Measurements from ENCODE around the gene NTN4. TPM values are rescaled to one million over a fixed set of nuclear protein-coding genes. Genes with fewer than 3 reads are reported as not detected.
"Not testable (repeated sequence)": the region's sequence is repeated elsewhere in the genome, so short reads cannot be mapped to it uniquely, and the experiment has no call there.

NTN4 gene
- 4.0 and 4.4 TPM in 2 replicates for total RNA-seq (2014; rRNA removed; shearing (Covaris generic))

GRCh38 chr12:95790033-95790916 is at the start of gene NTN4:
NTN4 (minus strand) TSS chr12:95790764; CDS start chr12:95790309, 455 bp downstream.
- in situ Hi-C loops (cut with HindIII; ENCODE audit: low sequenced_read_pairs), result no loop called here
- DNase-seq (ENCODE audit: low spot score), result no peak

GRCh38 chr12:95838125-95838524 is 47.6 kb upstream of the NTN4 start:
- no peak for DNase-seq (ENCODE audit: low spot score)
- in situ Hi-C loops (cut with HindIII; ENCODE audit: low sequenced_read_pairs), result no loop called here

GRCh38 chr12:95837240-95838038 is 46.9 kb upstream of the NTN4 start:
- no peak for DNase-seq (ENCODE audit: low spot score)
- in situ Hi-C loops (cut with HindIII; ENCODE audit: low sequenced_read_pairs), result no loop called here

- in situ Hi-C loops (cut with HindIII; ENCODE audit: low sequenced_read_pairs), result no loop called here
- no peak for DNase-seq (ENCODE audit: low spot score)
Measured at GRCh38 chr12:95836630-95837239, 46.2 kb upstream of the NTN4 start.

- in situ Hi-C loops (cut with HindIII; ENCODE audit: low sequenced_read_pairs), result no loop called here
Measured at GRCh38 chr12:95836185-95836609, 45.6 kb upstream of the NTN4 start.

GRCh38 chr12:95834572-95834971 is 44.0 kb upstream of the NTN4 start:
- DNase-seq (ENCODE audit: low spot score), result no peak
- in situ Hi-C loops (cut with HindIII; ENCODE audit: low sequenced_read_pairs), result no loop called here

More at GRCh38 chr12:95836185-95836609, 45.6 kb upstream of the NTN4 start:
- DNase-seq (ENCODE audit: low spot score), result no peak

- DNase-seq (ENCODE audit: low spot score), result no peak
- in situ Hi-C loops (cut with HindIII; ENCODE audit: low sequenced_read_pairs), result no loop called here
Measured at GRCh38 chr12:95830335-95831089, 39.9 kb upstream of the NTN4 start.

- in situ Hi-C loops (cut with HindIII; ENCODE audit: low sequenced_read_pairs), result no loop called here
- DNase-seq (ENCODE audit: low spot score), result no peak
Measured at GRCh38 chr12:95829395-95829794, 38.8 kb upstream of the NTN4 start.

- in situ Hi-C loops (cut with HindIII; ENCODE audit: low sequenced_read_pairs), result no loop called here
- peak; percentile 42 for DNase-seq (ENCODE audit: low spot score)
Measured at GRCh38 chr12:95820096-95820703, 29.6 kb upstream of the NTN4 start.

GRCh38 chr12:95815632-95816212 is 25.2 kb upstream of the NTN4 start:
- peak; percentile 8 for DNase-seq (ENCODE audit: low spot score)
- in situ Hi-C loops (cut with HindIII; ENCODE audit: low sequenced_read_pairs), result no loop called here

GRCh38 chr12:95812155-95812554 is 21.6 kb upstream of the NTN4 start:
- DNase-seq (ENCODE audit: low spot score); in situ Hi-C loops (cut with HindIII; ENCODE audit: low sequenced_read_pairs): not testable (repeated sequence)

GRCh38 chr12:95810411-95810810 is 19.8 kb upstream of the NTN4 start:
- DNase-seq (ENCODE audit: low spot score), result no peak
- in situ Hi-C loops (cut with HindIII; ENCODE audit: low sequenced_read_pairs), result no loop called here

GRCh38 chr12:95809000-95809680 is 18.6 kb upstream of the NTN4 start:
- DNase-seq (ENCODE audit: low spot score), result no peak
- in situ Hi-C loops (cut with HindIII; ENCODE audit: low sequenced_read_pairs), result no loop called here

- in situ Hi-C loops (cut with HindIII; ENCODE audit: low sequenced_read_pairs), result no loop called here
- DNase-seq (ENCODE audit: low spot score), result no peak
Measured at GRCh38 chr12:95808146-95808545, 17.6 kb upstream of the NTN4 start.

- no peak for DNase-seq (ENCODE audit: low spot score)
- in situ Hi-C loops (cut with HindIII; ENCODE audit: low sequenced_read_pairs), result no loop called here
Measured at GRCh38 chr12:95805864-95806671, 15.5 kb upstream of the NTN4 start.

- in situ Hi-C loops (cut with HindIII; ENCODE audit: low sequenced_read_pairs), result no loop called here
- DNase-seq (ENCODE audit: low spot score), result no peak
Measured at GRCh38 chr12:95804291-95804690, 13.7 kb upstream of the NTN4 start.

- DNase-seq (ENCODE audit: low spot score), result no peak
- in situ Hi-C loops (cut with HindIII; ENCODE audit: low sequenced_read_pairs), result no loop called here
Measured at GRCh38 chr12:95803817-95804216, 13.3 kb upstream of the NTN4 start.
